Left kidney (tissue), 8 donors: ENCODE results near the gene PAPOLB. TPM values are rescaled to one million over a fixed set of nuclear protein-coding genes. Genes with fewer than 3 reads are reported as not detected.
A peak's percentile ranks its signal among the peaks of the same experiment; 100 is the strongest.
"Not testable (repeated sequence)": the region's sequence is repeated elsewhere in the genome, so short reads cannot be mapped to it uniquely, and the experiment has no call there.

Experiments
- DNase-seq: peaks from one replicate; pipeline ENCODE4 v3.0.0-alpha.2; 2013
- long read RNA-seq, 8 donors: transcript quantifications; one replicate each; lab custom pipeline, GENCODE V29; 2026
- polyA plus RNA-seq: library from polyadenylated mRNA; unstranded; fragments of 120-200 nt; gene quantifications from one replicate; pipeline ENCODE4 v1.2.1, GENCODE V29; 2013; ENCODE audit not compliant: insufficient read length

Gene PAPOLB
- 0.18 TPM for polyA plus RNA-seq
- long read RNA-seq, donor 1: 0 reads
- long read RNA-seq, donor 2: 0 reads
- long read RNA-seq, donor 3, full-length matches to known transcripts: 1 of 1 reads
- long read RNA-seq, donor 3, partial matches to known transcripts: 0 of 1 reads
- long read RNA-seq, donor 3, other reads (novel, unspliced or antisense): 0 of 1 reads
- long read RNA-seq, donor 4: 0 reads
- long read RNA-seq, donor 5: 0 reads
- long read RNA-seq, donor 6: 0 reads
- long read RNA-seq, donor 7: 0 reads
- long read RNA-seq, donor 8: 0 reads

DNA sequence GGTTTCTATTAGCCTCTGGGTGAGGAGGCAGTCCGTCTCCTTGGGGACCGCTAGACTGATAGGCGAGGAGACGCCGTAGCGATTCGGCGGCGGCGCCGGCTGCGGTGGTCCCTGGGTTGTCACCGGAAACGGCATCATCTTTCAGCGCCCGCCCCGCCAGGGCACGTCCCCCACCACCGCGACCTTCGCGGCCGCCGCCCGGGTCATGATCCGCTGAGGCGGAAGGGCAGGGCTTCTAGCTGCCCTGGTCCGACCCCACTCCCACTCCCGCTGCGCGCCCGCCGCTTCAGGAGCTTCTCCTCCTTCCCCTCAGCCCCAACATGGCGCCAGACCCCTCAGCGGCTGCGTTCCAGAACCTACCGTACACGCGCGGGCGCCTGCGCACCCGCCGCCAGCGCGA, at the start of gene PAPOLB:
Gene PAPOLB, minus strand, starts transcription at position 358 of the 400 bp plus-strand sequence. Its CDS starts 220 bp downstream, at position 138.
- DNase-seq: no peak

DNA sequence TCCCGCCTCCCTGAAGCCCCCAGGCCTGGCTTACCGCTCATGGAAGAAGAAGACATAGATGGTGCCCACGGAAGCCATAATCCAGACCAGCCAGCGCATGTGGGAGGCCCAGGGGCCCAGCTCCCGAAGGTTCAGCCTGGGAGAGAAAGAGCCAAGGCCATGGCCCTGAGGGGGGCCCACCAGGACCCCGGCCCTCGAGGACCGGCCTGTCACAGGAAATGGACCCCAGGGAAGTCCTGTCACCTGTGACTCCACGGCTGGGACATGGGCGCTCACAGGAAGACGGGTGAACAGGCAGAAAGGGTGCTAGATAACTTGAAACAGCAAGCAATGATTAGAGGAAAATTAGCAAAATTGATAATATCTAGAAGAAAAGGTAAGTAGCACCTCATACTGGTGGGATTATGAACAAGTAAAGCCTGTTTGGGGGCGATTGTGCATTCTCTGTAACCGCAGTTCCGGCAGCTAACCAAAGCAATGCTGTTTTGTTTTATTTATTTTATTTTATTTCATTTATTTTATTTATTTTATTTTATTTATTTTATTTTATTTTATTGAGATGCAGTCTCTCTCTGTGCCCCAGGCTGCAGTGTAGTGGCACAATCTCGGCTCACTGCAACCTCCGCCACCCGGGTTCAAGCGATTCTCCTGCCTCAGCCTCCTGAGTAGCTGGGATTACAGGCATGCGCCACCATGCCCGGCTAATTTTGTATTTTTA, 49.4 kb upstream of the PAPOLB start:
- no peak for DNase-seq

- DNase-seq: no peak
These were observed 44.9 kb upstream of the PAPOLB start for GRCh38 chr7:4906682-4907081.

DNA sequence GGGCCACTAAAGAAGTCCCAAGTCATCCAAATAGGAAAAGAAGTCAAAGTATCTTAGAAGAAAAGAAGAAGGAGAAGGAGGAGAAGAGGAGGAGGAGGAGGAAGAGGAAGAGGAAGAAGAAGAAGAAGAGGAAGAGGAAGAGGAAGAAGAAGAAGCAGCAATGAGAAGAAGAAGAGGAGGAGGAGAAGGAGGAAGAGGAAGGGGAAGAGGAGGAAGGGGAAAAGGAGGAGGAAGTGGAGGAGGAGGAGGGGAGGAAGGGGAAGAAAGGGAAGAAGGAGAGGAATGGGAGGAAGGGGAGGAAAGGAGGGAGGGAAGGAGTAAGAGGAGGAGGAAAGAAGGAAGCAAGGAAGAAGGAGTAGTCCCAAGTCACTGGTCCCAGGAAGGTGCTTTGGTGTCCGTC, 43.3 kb upstream of the PAPOLB start:
- no peak for DNase-seq

DNA sequence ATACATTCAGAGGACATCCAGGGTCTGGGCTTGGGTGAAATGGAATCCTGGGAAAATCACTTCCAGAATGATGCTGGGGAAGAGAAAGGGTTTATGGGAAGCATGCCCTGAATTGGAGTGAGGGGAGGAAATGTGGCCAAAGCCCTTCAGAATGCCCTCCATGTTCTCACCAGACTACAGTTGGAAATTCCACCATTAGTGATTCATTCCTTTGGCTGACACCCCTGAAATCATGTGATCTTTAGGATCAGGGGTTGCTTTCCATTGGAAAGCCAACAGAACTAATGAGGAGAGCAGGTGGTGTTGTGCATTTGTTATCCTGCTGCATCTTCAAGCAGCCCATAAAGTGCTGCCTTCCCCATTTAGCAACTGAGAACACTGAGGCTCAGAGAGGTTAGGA, 42.5 kb upstream of the PAPOLB start:
- DNase-seq: no peak

DNA sequence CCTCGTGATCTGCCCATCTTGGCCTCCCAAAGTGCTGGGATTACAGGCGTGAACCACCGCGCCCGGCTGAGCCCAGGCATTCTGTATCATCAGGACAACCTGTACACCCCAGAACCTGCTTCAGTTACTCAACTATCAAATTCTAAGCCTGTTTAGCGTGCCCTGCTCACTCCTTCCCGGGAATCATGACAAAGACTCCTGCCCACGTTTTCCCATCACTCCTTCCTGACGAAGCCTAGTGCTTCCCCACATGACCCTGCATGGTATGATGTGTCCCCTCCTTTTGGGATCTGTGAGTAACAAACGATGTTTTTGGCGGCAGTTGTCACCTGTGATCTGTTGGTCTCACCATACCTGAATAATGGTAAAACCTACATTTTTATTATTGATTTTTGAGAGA, 33.9 kb upstream of the PAPOLB start:
- DNase-seq: no peak

DNA sequence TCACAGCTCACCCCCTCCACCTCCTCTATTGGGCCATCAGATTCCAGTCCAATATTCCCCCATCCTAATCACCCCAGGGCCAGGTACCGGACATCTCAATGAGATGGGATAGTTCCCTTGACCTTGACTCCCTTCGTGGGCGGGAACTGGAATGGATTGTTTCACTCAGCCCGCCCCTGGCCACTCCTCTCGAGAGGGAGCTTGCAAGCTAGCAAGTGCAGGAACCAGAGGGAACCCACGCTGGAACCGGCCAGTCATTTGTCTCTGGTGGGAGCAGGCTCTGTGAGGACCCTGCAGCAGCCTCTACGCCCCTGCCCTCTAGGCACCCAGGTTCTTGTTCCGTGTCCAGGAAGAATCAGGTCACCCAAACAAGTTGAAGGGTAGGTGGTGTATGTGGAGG, 32.7 kb upstream of the PAPOLB start:
- no peak for DNase-seq

- DNase-seq: no peak
These were observed 32.2 kb upstream of the PAPOLB start for GRCh38 chr7:4893929-4894475.

GRCh38 chr7:4893188-4893587, 31.4 kb upstream of the PAPOLB start:
- not testable (repeated sequence) for DNase-seq

- not testable (repeated sequence) for DNase-seq
These were observed 29.7 kb upstream of the PAPOLB start for GRCh38 chr7:4891522-4891921.

DNA sequence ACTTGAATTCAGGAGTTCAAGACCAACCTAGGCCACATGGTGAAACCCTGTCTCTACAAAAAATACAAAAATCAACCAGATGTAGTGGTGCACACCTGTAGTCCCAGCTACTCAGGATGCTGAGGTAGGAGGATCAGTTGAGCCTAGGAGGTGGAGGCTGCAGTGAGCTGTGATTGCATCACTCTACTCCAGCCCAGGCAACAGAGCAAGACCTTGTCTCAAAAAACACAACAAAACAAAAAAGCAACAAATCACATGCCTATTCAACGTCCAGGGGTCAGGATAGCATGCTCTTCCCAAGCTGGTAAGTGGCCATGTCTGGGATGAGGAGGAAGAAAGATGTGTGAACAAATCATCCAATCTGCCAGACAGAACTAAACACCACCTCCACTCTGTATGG, 27.9 kb upstream of the PAPOLB start:
- no peak for DNase-seq

DNA sequence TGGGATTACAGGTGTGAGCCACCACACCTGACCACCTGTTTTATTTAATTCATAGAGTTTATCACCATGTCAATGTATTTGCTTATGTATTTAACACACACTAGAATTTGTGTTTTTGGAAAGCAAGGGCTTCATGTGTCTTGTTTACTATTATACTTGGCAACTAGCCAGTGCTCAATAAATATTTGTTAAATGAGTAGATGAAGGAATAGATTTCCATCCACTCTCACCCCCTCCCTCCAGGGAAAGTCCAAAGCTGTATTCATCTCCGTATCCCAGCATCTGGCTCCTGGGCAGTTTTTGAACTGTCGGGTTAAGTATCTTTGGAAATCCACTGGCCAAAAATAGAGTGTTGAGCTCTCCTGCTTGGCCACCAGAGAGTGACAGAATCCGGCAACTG, 26.3 kb upstream of the PAPOLB start:
- no peak for DNase-seq

- no peak for DNase-seq
These were observed 24.8 kb upstream of the PAPOLB start for GRCh38 chr7:4886671-4887070.

DNA sequence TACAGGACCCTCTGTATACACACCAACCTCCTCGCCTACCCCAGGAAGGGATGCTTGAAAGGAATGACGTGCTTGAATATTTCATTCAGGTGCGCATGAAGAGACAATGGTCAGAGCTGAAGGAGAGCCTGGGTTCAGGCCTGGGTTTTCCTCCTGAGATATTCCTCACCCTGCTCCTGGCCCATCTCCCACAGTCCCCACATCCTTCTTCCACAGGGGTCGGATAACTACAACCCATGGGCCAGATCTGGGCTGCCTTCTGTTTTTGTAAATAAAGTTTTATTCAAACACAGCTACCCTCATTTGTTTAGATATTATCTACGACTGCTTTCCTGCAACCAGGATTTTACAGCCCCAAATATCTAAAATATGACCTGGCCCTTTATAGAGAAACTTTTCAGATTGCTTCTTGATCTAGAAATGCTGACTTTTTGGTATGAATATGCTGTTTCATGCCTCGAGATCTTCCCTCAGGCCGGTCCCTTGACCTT, 23.5 kb upstream of the PAPOLB start:
- no peak for DNase-seq

DNA sequence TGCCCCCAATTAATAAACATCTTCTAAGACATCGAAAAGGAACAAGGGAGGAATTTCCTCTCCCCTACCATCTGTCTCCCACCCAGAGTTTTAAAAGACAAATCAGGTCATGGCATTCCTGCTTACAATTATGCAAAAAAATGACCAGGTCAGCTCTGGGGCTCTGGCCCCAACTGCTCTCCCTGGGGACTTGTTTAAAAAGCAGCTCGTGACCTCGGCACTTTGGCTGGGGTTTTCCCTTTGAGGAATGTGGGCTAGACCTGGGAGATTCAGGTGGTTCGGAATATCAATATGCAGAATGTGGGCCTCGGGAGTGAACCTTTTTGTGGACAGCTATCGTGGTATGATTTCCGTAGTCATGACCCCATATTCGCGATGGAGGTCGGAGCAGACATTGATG, 22.3 kb upstream of the PAPOLB start:
- no peak for DNase-seq

GRCh38 chr7:4883372-4884144, 21.7 kb upstream of the PAPOLB start, which contains the start of gene RADIL:
Gene RADIL (minus strand): TSS chr7:4883716. CDS start chr7:4878139, 5,577 bp downstream.
- peak; percentile 86 for DNase-seq

DNA sequence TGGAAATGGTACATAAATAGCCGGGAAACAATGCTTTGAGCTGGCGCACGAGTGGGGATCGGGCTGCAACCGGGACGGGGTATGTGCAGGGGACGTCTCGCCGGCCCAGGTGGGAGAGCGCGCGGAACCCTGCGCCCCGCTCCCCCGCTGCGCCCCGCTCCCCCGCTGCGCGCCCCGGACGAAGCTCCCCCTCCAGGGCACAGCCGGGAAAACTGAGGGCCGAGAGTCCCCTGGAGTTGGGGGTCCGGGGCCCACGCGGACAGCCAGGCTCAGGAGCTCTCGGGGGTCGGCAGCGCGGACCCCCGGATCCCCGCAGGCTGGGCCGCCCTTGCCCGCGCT, 21.2 kb upstream of the PAPOLB start:
- no peak for DNase-seq

GRCh38 chr7:4882169-4883032, 20.6 kb upstream of the PAPOLB start:
- DNase-seq: no peak

DNA sequence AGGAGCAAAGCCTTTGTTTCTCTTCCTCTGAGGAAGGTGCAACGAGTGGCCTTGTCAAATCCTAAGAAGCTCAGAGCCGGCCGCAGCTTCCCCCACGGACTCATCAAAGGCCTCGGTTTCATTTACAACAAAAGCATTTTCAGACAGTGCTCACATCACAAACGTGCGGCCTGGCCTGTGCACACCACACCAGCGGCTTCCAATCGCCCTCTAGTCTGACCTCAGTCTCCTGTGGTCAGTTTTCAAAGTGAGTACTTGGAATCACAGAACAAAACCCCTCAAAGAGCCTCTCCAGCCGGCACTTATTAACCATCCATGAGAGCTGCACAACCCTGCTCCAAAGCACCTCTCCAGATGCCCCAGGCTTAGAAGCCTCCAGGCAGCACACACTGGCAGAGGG, 18.4 kb upstream of the PAPOLB start:
- DNase-seq: no peak

GRCh38 chr7:4879396-4880081, 17.7 kb upstream of the PAPOLB start:
- no peak for DNase-seq
